ENCODE measurements around the gene LGALS8. TPM values are rescaled to one million over a fixed set of nuclear protein-coding genes. Genes with fewer than 3 reads are reported as not detected.

The LGALS8 gene
- total RNA-seq, 2 experiments from 2014 or later: 99.5 to 107 TPM

DNA sequence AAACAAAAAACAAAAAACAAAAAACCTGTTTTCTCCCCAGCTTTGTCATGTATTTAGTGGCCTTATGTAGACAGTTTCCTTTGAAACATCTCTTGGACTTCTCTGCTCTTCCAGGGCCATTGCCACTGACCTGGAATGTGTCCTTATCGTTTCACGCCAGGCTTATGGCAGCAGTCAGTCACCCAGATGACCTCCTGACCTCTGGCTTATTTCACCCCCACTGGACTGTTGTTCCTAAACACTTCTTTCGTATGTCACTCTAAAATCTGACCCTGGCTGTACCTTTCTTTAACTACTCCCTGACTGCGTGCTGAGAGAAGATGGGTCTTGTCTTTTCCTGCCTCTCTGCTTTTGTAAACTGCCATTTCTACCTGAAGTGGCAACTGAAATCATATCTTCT lies 9.1 kb downstream of the LGALS8 start:
- Mint-ChIP-seq H3K36me3 (ENCODE audit: low read depth) (peaks cover 40% of the 10 kb centered on the region), H3K9me3 (no peaks in the 10 kb centered on the region), H3K4me3 (no peak overlapping the region), H3K27ac (peak overlapping the region; percentile 31), H3K4me1 (peaks cover 43% of the 10 kb centered on the region), H3K27me3 (no peaks in the 10 kb centered on the region)
- CTCF ChIA-PET: no interaction called here
- POLR2A ChIA-PET: no interaction called here
- DNase-seq: no peak

- Mint-ChIP-seq H3K4me1 (peaks cover 38% of the 10 kb centered on the region), H3K4me3 (no peak overlapping the region), H3K27me3 (no peaks in the 10 kb centered on the region), H3K36me3 (ENCODE audit: low read depth) (peaks cover 46% of the 10 kb centered on the region), H3K27ac (peak overlapping the region; percentile 68), H3K9me3 (no peaks in the 10 kb centered on the region)
- ChIA-PET POLR2A (no interaction called here), CTCF (interaction anchor here (0.8 to 1.4 kb wide), 4 partner anchors 8 to 50 kb away, joined by 3 to 4 read pairs (median 3); no protein-coding TSS in a partner anchor)
- DNase-seq: peak; percentile 24
These were observed 10.4 kb downstream of the LGALS8 start for GRCh38 chr1:236534151-236534651.

- H3K27ac Mint-ChIP-seq: no peak overlapping the region
- CTCF ChIA-PET: interaction anchor here (0.8 to 1.3 kb wide), 3 partner anchors 9 to 15 kb away, joined by 3 to 5 read pairs (median 3); no protein-coding TSS in a partner anchor
- peaks cover 37% of the 10 kb centered on the region for H3K4me1 Mint-ChIP-seq
- POLR2A ChIA-PET: no interaction called here
- no peaks in the 10 kb centered on the region for H3K27me3 Mint-ChIP-seq
- no peaks in the 10 kb centered on the region for H3K9me3 Mint-ChIP-seq
- no peak overlapping the region for H3K4me3 Mint-ChIP-seq
- DNase-seq: no peak
- H3K36me3 Mint-ChIP-seq (ENCODE audit: low read depth): peaks cover 51% of the 10 kb centered on the region
These were observed 11.4 kb downstream of the LGALS8 start for GRCh38 chr1:236535190-236535589.

DNA sequence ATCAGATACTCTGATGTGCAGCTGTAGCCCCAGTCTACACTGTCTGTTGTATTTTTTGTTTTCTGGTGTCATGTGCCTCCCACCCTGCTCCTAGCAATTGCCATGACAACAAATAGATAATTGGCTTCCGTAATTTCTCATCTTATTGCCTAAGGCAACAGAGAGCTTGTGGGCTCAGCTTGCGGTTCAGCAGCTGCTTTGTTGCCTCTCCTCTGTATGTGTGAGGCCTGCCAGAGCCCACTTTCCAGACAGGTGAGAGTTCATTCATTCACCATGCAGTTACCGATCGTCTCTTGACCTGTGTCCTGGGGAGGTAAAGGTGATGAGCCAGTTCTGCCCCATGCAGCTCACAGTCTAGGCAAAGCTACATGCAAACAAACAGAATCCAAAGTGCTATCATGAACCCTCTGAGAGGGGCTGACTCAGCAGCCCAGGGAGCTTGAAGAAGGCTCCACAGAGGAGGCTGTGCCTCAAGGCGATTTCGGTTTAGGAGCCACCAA lies 11.9 kb downstream of the LGALS8 start:
- POLR2A ChIA-PET: no interaction called here
- DNase-seq: no peak
- Mint-ChIP-seq H3K27me3 (no peaks in the 10 kb centered on the region), H3K4me1 (peaks cover 33% of the 10 kb centered on the region), H3K9me3 (no peaks in the 10 kb centered on the region), H3K36me3 (ENCODE audit: low read depth) (peaks cover 48% of the 10 kb centered on the region), H3K4me3 (no peak overlapping the region), H3K27ac (no peak overlapping the region)
- CTCF ChIA-PET: interaction anchor here (0.6 to 1.3 kb wide), 3 partner anchors 13 to 1144 kb away, joined by 3 to 5 read pairs (median 3); no protein-coding TSS in a partner anchor

GRCh38 chr1:236536540-236536939 lies 12.8 kb downstream of the LGALS8 start:
- Mint-ChIP-seq H3K4me3 (no peak overlapping the region), H3K27ac (no peak overlapping the region), H3K4me1 (peaks cover 29% of the 10 kb centered on the region), H3K27me3 (no peaks in the 10 kb centered on the region), H3K9me3 (no peaks in the 10 kb centered on the region), H3K36me3 (ENCODE audit: low read depth) (peaks cover 49% of the 10 kb centered on the region)
- ChIA-PET CTCF (interaction anchor here (0.6 to 1.3 kb wide), 2 partner anchors 14 to 1145 kb away, joined by 3 to 5 read pairs; no protein-coding TSS in a partner anchor), POLR2A (no interaction called here)
- DNase-seq: no peak

DNA sequence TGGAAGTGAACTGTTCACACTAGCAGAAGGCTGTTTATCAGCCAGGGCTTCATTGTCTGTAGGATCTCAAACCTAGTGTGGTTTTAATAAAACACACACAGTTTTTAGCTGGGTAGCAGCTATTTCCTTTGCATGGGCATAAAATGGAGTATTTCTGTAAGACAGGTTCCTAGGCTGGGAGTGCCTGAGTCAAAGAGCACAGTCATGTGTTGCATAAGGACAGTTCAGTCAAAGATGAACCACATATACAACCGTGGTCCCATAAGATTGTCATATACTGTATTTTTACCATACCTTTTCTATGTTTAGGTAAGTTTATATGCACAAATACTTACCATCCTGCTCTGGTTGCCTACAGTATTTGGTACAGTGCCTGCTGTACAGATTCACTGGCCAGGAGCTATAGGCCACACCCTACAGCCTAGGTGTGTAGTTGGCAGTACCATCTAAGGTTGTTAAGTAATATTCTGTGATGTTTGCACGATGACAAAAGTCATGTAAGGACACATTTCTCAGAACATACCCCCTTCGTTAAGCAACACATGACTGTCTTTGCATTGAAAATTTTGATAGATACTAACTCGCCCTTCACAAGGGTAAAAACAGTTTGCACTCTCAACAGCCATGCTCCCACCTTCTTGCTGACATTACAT lies 17.2 kb downstream of the LGALS8 start:
- POLR2A ChIA-PET: no interaction called here
- Mint-ChIP-seq H3K27me3 (no peaks in the 10 kb centered on the region), H3K36me3 (ENCODE audit: low read depth) (peaks cover 70% of the 10 kb centered on the region), H3K9me3 (no peaks in the 10 kb centered on the region), H3K4me3 (no peak overlapping the region), H3K27ac (no peak overlapping the region), H3K4me1 (peaks cover 22% of the 10 kb centered on the region)
- CTCF ChIA-PET: no interaction called here
- no peak for DNase-seq

GRCh38 chr1:236541710-236542109 lies 17.9 kb downstream of the LGALS8 start:
- ChIA-PET POLR2A (no interaction called here), CTCF (no interaction called here)
- no peak overlapping the region for H3K27ac Mint-ChIP-seq
- H3K4me1 Mint-ChIP-seq: peaks cover 27% of the 10 kb centered on the region
- H3K9me3 Mint-ChIP-seq: no peaks in the 10 kb centered on the region
- DNase-seq: no peak
- H3K27me3 Mint-ChIP-seq: no peaks in the 10 kb centered on the region
- no peak overlapping the region for H3K4me3 Mint-ChIP-seq
- peaks cover 70% of the 10 kb centered on the region for H3K36me3 Mint-ChIP-seq (ENCODE audit: low read depth)

- Mint-ChIP-seq H3K9me3 (no peaks in the 10 kb centered on the region), H3K27me3 (no peaks in the 10 kb centered on the region), H3K36me3 (ENCODE audit: low read depth) (peaks cover 76% of the 10 kb centered on the region), H3K4me3 (no peak overlapping the region), H3K27ac (no peak overlapping the region), H3K4me1 (peaks cover 27% of the 10 kb centered on the region)
- no peak for DNase-seq
- POLR2A ChIA-PET: no interaction called here
- CTCF ChIA-PET: interaction anchor here (1.3 to 1.4 kb wide), 2 partner anchors 9 to 53 kb away, joined by 3 to 4 read pairs; no protein-coding TSS in a partner anchor
These were observed 19.4 kb downstream of the LGALS8 start for GRCh38 chr1:236543065-236543669.

- H3K4me1 Mint-ChIP-seq: peaks cover 24% of the 10 kb centered on the region
- no peak for DNase-seq
- H3K27me3 Mint-ChIP-seq: no peaks in the 10 kb centered on the region
- ChIA-PET CTCF (no interaction called here), POLR2A (no interaction called here)
- peak overlapping the region; percentile 78 for H3K27ac Mint-ChIP-seq
- H3K4me3 Mint-ChIP-seq: no peak overlapping the region
- H3K36me3 Mint-ChIP-seq (ENCODE audit: low read depth): peaks cover 69% of the 10 kb centered on the region
- no peaks in the 10 kb centered on the region for H3K9me3 Mint-ChIP-seq
These were observed 21.9 kb downstream of the LGALS8 start for GRCh38 chr1:236545621-236546169.

DNA sequence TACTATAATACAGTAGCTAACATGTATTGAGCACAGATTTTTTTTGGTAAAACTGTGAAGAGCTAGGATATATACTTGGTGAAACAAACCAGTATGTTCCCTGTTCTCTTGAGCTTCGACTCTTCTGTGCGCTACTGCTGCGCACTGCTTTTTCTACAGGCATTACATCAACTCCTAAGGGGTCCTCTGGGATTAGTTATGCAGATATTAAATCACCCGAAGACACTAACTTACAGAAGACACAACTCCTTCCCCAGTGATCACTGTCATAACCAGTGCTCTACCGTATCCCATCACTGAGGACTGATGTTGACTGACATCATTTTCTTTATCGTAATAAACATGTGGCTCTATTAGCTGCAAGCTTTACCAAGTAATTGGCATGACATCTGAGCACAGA lies 24.7 kb downstream of the LGALS8 start:
- no peak for DNase-seq
- Mint-ChIP-seq H3K27me3 (no peaks in the 10 kb centered on the region), H3K36me3 (ENCODE audit: low read depth) (peaks cover 64% of the 10 kb centered on the region), H3K4me1 (peaks cover 28% of the 10 kb centered on the region), H3K9me3 (no peaks in the 10 kb centered on the region), H3K27ac (peak overlapping the region; percentile 22), H3K4me3 (no peak overlapping the region)
- ChIA-PET CTCF (interaction anchor here (0.9 kb wide), 1 partner anchor 13 kb away, joined by 3 read pairs; no protein-coding TSS in a partner anchor), POLR2A (no interaction called here)

GRCh38 chr1:236550961-236551851 lies 27.4 kb downstream of the LGALS8 start:
- no peak for DNase-seq
- CTCF ChIA-PET: interaction anchor here (1.1 to 1.3 kb wide), 2 partner anchors 9 to 17 kb away, joined by 4 read pairs; no protein-coding TSS in a partner anchor
- POLR2A ChIA-PET: no interaction called here

DNA sequence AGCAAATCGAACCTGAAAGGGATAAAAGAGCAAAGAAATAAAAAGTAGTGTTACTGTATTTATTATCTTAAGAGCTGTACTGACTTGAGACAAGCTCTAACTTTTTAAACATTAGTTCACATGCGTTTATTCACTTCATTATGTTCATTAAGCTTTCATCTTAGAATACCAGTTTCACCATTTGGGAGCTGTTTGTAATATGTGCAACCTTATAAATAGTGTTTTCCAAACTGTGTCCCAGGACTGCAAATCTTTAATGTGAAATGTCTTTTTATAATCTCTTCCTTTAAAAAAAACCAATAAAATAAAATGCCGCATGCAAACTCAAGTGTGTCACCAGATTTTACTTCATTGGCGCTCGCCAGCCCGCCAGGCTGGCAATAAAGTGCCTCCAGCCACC lies 28.3 kb downstream of the LGALS8 start:
- Mint-ChIP-seq H3K4me1 (peaks cover 4% of the 10 kb centered on the region), H3K27ac (no peak overlapping the region), H3K36me3 (ENCODE audit: low read depth) (peaks cover 58% of the 10 kb centered on the region), H3K9me3 (no peaks in the 10 kb centered on the region), H3K27me3 (no peaks in the 10 kb centered on the region), H3K4me3 (no peak overlapping the region)
- POLR2A ChIA-PET: no interaction called here
- DNase-seq: no peak
- CTCF ChIA-PET: interaction anchor here (1.1 kb wide), 1 partner anchor 9 kb away, joined by 4 read pairs; no protein-coding TSS in a partner anchor

More at GRCh38 chr1:236550961-236551851, 27.4 kb downstream of the LGALS8 start:
- H3K36me3 Mint-ChIP-seq (ENCODE audit: low read depth): peaks cover 59% of the 10 kb centered on the region
- H3K4me3 Mint-ChIP-seq: no peak overlapping the region
- H3K9me3 Mint-ChIP-seq: no peaks in the 10 kb centered on the region
- peaks cover 9% of the 10 kb centered on the region for H3K4me1 Mint-ChIP-seq
- no peaks in the 10 kb centered on the region for H3K27me3 Mint-ChIP-seq
- no peak overlapping the region for H3K27ac Mint-ChIP-seq
